HEK293T (cell line): ENCODE measurements around the gene SYDE1.
A peak's percentile ranks its signal among the peaks of the same experiment; 100 is the strongest.

ENCODE experiments used
- ARNT ChIP-seq: fragments of 450-650 bp; IDR thresholded peaks from 2 replicates; pipeline ENCODE4 v1.6.1; 2017; ENCODE audit warnings: mild to moderate bottlenecking
- BHLHE40 ChIP-seq: fragments of 450-650 bp; IDR thresholded peaks from 2 replicates; pipeline ENCODE4 v1.6.1; 2016; ENCODE audit warnings: mild to moderate bottlenecking, moderate library complexity, borderline replicate concordance
- CTBP1 ChIP-seq: fragments of 450-650 bp; IDR thresholded peaks from 2 replicates; pipeline ENCODE4 v1.6.1; 2016; ENCODE audit warnings: borderline replicate concordance
- FOXA1 ChIP-seq: fragments of 450-650 bp; IDR thresholded peaks from 2 replicates; pipeline ENCODE4 v1.6.1; 2016; ENCODE audit warnings: mild to moderate bottlenecking
- FOXK2 ChIP-seq: fragments of 450-650 bp; IDR thresholded peaks from 2 replicates; pipeline ENCODE4 v1.6.1; 2016; ENCODE audit warnings: mild to moderate bottlenecking
- FOXM1 ChIP-seq: fragments of 450-650 bp; IDR thresholded peaks from 2 replicates; pipeline ENCODE4 v1.6.1; 2017; ENCODE audit warnings: mild to moderate bottlenecking, borderline replicate concordance
- L3MBTL2 ChIP-seq: fragments of 450-650 bp; conservative IDR thresholded peaks from 2 replicates; pipeline ENCODE4 v1.6.1; 2016; ENCODE audit warnings: mild to moderate bottlenecking
- LEF1 ChIP-seq: fragments of 450-650 bp; IDR thresholded peaks from 2 replicates; pipeline ENCODE4 v1.6.1; 2017; ENCODE audit warnings: mild to moderate bottlenecking, borderline replicate concordance
- NFRKB ChIP-seq: fragments of 450-650 bp; IDR thresholded peaks from 2 replicates; pipeline ENCODE4 v1.6.1; 2016; ENCODE audit warnings: mild to moderate bottlenecking, moderate library complexity
- PKNOX1 ChIP-seq: fragments of 450-650 bp; IDR thresholded peaks from 2 replicates; pipeline ENCODE4 v1.6.1; 2016
- SP1 ChIP-seq: fragments of 450-650 bp; IDR thresholded peaks from 2 replicates; pipeline ENCODE4 v1.6.1; 2017
- SUZ12 ChIP-seq: fragments of 450-650 bp; IDR thresholded peaks from 2 replicates; pipeline ENCODE4 v1.6.1; 2016; ENCODE audit warnings: mild to moderate bottlenecking
- TARDBP ChIP-seq: fragments of 450-650 bp; IDR thresholded peaks from 2 replicates; pipeline ENCODE4 v1.6.1; 2016
- ZNF384 ChIP-seq: fragments of 450-650 bp; IDR thresholded peaks from 2 replicates; pipeline ENCODE4 v1.6.1; 2016

- TF ChIP-seq FOXK2: no peak
- no peak for TF ChIP-seq BHLHE40
- TF ChIP-seq SUZ12: no peak
- no peak for TF ChIP-seq FOXM1
- no peak for TF ChIP-seq SP1
- no peak for TF ChIP-seq LEF1
- peak; percentile 63; the same call in 1 of the 2 replicates for TF ChIP-seq TARDBP
- peak; percentile 88 for TF ChIP-seq L3MBTL2
- TF ChIP-seq ARNT: no peak
- TF ChIP-seq CTBP1: no peak
- TF ChIP-seq NFRKB: no peak
- TF ChIP-seq ZNF384: no peak
- no peak for TF ChIP-seq FOXA1
- TF ChIP-seq PKNOX1: no peak
Measured at GRCh38 chr19:15125232-15126067, 18.2 kb downstream of the SYDE1 start.
